Liver (tissue), 3 donors: ENCODE results near the gene SAXO2.

Experiments used
- CTCF ChIP-seq: fragments of 150-350 bp; IDR thresholded peaks from 2 replicates; pipeline ENCODE4 v1.5.1; 2017; ENCODE audit warnings: improper control_type of control experiment, low read depth, low read length; ENCODE audit not compliant: missing input control
- HNF4A ChIP-seq, 2 donors: conservative IDR thresholded peaks; 2 replicates each; pipeline ENCODE4 v1.6.1; 2016; ENCODE audit warnings: antibody characterized with exemption in 2 of 2, mild to moderate bottlenecking in 2 of 2
- MAX ChIP-seq: IDR thresholded peaks from 2 replicates; pipeline ENCODE4 v1.6.1; 2016; ENCODE audit warnings: antibody characterized with exemption
- REST ChIP-seq: IDR thresholded peaks from 2 replicates; pipeline ENCODE4 v1.6.1; 2016; ENCODE audit warnings: antibody characterized with exemption, mild to moderate bottlenecking
- RXRA ChIP-seq, 2 donors: IDR thresholded peaks; 2 replicates each; pipeline ENCODE4 v1.6.1; 2017 to 2018; ENCODE audit warnings: antibody characterized with exemption in 2 of 2, mild to moderate bottlenecking in 1 of 2
- YY1 ChIP-seq: IDR thresholded peaks from 2 replicates; pipeline ENCODE4 v1.6.1; 2016; ENCODE audit warnings: antibody characterized with exemption, mild to moderate bottlenecking
- ZBTB33 ChIP-seq: IDR thresholded peaks from 2 replicates; pipeline ENCODE4 v1.6.1; 2016; ENCODE audit warnings: antibody characterized with exemption
- donor health status: healthy.
- donor health status: healthy.

GRCh38 chr15:82275410-82275809 is 12.8 kb downstream of the SAXO2 start:
- TF ChIP-seq REST (no peak), CTCF (no peak), MAX (no peak), ZBTB33 (no peak), RXRA (IDR thresholded peaks at IDR 0.05) (no peak), YY1 (no peak), HNF4A (conservative IDR thresholded peaks at IDR 0.05) (no peak)
